ENCODE measurements around the gene MYLK.

MYLK gene

DNA sequence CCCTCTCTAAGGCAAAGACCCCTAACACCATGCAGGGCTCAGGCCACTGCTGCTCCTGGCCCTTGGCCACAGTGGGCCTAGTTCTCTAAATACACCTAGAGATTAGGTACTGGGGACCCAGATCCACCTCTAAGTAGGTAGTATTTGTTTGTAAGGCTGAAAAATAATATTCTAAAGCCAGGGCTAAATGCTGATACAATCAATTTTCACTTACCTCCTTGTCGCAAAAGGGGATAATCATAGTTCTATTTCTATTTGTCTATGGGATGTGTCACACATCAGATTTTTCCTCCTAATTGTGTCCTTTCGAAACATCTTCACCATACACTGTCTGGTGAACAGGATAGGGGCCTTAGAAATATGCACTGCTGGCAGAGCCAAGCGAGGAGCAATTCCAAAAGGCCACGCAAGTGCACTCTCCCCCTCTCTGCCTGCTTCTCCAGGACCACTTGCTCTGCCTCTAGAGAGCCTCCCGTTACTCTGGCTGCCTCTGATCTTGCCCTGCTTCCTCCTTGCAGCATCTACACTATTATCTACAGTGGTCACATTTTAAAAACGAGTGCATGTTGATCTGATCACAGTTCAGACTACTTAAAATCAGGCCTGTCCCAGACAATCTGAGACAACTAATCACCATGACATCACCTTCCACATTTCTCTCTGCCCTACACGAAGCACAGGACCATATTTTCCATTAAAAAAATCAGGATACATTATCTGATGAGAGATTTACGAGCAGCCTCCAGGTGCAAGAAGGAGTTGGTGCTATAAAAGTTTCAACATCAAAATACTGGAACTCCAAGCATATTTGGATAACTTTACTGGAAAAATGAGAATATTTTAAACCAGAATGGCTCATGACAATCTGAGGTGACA, 115.4 kb downstream of the MYLK start:
- no peak for DNase-seq

DNA sequence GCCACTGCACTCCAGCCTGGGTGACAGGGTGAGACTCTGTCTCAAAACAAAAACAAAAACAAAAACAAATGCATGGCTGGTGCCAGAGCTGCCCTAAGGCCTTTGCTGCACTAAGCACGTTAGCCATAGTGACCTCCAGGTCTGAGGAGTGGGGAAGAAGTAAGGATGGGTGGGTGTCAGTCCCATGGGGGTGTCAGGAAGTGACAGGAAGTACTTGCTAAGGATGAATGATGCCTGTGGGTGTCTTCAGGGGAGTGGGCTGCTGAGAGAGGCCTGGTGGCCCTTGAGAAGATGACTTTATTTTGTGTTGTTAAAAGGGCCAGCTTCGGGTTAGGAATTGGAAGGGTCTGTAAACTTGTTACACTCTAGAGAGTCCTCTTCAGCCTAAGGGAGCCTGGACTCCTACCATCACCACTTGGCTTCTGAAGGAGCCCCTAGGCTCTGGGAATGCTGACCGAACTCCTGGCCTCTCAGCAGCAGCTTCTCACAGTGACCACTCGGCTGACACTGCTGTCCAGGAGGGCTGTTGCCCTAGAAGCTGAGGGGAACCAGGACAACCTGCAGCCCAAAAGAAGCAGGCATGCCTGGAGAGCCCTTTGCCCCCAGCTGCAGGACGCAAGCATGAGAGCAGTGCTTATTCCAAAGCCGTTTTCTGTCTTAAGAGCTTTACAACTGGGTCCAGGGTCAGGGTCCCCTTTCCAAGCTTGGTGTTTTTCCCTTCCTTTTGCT, 116.4 kb downstream of the MYLK start:
- DNase-seq = no peak

DNA sequence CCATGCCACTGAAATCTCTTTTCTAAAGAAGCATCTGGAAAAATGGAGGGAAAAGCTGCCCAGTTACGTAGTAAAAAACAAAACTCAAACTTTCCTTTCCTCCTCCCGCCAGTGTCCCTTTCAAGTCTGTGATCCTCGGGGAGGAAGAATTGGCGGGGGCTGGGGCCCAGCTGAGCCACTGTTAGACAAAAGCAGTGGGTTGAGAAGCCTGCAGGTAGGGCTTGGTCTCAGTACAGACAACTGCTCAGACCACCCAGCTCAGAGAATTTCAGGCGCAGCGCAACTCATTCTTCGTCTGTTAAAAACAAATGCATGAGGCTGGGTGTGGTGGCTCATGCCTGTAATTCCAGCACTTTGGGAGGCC, 117.1 kb downstream of the MYLK start:
- no peak for DNase-seq

DNA sequence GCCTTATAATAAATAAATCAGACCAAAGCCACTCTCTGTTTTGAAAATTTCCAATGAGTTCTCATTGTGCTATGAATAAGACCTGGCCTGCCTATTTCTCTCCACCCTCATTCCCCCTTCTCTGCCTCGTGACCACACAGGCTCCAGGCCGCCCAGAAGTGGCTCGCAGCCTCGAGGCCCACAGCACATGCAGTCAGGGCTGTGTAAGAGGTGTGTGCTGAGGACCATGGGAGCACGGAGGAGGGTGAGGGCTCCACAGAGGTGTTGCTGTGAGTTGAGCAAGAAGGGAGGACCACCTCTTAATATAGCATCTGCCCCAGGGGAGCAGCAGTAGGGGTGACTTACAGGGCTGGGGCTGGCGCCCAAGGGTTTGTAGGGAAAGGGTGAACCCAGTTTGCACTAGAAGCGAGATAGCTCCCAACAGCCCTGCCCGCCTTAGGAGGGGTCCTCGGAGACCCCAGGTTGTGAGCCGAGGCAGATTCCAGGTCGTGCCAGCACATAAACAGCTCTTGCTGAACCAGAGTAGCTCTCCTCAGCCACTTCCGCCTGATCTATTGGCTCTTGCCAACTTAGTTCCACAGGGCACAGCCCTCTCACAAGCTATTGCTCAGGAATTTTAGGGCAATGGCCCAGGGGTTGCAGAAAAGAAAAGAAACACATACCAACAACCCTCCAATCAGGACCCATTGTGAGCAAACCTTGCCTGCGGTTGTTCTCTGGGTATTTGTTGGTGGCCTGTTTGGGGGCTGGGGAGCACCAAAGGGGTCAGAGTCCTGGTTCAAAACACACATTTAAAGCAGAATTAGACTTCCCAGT, 117.7 kb downstream of the MYLK start:
- DNase-seq = no peak

DNA sequence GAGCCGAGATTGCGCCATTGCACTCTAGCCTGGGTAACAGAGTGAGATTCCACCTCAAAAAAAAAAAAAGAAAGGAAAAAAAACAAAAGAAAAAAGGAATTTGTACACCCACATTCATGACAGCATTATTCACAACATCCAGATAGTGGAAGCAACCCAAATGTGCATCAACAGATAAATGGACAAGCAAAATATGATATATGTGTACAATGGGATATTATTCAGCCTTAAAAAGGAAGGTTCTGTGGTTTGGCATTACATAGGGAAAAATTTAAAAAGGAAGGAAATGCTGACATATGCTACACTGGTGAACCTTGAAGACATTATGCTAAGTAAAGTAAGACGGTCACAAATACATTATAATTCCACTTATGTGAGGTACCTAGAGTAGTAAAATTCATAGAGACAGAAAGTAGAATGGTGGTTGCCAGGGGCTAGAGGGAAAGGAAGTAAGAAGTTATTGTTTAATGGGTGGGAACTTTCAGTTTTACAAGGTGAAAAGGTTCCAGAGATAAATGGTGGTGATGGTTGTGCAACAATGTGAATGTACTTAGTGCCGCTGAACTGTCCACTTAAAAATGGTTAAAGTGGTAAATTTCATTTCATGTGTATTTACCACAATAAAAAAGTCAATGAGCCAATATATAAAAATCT, 118.5 kb downstream of the MYLK start:
- DNase-seq = no peak

DNA sequence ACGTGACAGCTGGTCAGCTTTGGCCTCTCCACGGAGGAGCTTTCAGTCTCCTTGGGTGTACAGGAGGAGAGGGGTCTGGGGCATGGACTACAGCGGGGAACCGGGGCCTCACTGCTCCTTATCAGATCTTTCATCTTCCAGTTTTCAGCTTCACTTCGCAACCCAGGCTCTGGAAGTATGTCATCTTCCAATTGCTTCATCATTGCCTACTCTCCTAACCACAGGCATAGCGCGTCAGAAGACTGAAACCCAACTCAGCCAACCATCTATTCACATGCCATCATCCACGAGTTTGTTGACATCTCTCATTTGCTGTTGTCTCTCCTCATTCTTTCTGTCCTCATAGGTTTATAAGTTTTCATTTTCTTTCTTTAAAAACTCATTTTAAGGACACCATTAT, 119.5 kb downstream of the MYLK start:
- DNase-seq = no peak

DNA sequence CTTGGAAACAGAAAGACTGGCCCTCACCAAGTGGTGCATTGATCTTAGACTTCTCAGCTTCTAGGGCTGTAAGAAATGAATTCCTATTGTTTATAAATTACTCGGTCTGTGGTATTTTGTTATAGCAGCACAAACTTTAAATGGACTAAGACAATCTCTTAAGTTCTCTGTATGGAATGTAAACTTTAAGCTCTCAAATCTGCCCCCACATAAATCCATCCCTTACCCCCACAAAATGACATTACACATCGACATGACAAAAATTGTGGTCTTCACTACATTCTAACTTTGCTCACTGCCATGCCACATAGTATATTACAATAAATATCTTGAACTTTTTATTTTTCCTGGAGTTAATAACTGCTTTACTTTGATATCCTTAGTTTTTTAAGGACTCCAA, 121.3 kb downstream of the MYLK start:
- DNase-seq = no peak

DNA sequence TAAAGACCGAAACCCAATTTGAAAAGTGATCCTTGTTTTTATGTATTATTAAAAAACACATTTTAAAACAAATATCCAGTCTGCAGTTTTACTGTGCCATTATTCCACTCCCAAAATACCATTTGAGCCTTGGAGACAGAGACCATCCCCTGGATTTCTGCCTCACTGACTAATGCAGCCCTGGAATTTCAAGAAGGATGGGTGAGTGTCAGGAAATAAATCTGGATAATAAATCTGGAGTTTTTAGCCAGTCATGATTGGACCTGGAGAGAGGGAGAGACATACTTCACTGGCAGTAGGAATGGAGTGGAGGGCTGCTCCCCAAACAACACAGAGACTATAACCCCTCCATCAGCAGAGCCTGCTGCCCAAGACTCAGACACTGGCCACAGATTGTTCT, 123.3 kb downstream of the MYLK start:
- DNase-seq = no peak

DNA sequence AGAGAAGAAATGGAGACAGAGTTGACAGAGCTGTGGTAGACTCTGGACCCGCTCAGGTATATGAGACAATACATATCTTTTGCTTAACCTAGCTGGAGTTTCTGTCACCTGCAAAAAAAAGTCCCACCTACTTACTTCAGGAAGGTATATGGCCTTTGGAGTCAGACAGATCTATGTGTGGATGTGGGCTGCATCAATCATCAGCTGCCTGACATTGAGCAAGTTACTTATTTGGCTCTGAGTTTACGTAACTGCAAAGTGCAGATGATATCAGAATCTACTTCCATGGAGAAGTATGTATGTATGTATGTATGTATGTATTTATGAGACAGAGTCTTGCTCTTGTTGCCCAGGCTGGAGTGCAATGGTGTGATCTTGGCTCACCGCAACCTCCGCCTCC, 124.3 kb downstream of the MYLK start:
- no peak for DNase-seq

DNA sequence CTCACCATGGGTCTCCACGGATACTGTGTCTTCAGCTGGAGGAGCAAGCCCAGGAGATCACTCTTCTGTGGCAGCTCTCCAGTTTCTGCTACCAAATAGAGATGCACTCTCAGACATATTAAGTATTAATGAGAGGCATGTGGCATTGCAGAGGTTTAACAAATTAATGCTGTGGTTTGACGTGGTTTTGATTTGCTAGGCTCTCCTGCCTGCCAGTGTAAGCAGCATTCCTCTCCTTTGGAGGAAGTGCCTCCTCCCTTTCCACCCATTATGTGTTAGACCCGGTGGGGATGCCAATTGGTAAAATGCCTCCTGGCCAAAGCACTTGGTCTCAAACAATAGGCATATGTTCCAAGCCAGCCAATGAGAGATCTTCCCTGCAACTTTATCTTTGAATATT, 124.8 kb downstream of the MYLK start:
- no peak for DNase-seq

DNA sequence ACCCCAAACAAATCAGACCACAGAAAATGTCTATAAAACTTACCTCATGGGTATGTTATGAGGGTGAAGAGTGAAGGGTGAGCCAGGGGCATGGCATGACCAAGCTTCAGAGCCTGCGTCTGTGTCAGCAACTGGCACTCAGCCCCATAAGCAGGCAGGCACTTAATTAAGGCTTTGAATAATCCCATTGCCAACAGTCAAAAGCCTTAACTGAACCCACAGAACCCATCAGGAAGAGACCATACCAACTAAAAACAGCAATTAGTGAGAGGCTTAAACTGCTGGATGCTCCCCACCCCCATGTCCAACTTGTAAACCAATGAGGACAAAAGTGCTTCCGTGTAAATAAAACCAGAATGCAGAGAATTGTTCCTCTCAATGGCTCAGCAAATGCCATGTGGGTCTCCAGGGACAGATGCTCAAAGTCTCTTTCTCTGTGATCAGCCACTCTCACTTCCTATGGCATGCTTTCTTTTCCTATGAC, 126.0 kb downstream of the MYLK start:
- peak; percentile 75 for DNase-seq

DNA sequence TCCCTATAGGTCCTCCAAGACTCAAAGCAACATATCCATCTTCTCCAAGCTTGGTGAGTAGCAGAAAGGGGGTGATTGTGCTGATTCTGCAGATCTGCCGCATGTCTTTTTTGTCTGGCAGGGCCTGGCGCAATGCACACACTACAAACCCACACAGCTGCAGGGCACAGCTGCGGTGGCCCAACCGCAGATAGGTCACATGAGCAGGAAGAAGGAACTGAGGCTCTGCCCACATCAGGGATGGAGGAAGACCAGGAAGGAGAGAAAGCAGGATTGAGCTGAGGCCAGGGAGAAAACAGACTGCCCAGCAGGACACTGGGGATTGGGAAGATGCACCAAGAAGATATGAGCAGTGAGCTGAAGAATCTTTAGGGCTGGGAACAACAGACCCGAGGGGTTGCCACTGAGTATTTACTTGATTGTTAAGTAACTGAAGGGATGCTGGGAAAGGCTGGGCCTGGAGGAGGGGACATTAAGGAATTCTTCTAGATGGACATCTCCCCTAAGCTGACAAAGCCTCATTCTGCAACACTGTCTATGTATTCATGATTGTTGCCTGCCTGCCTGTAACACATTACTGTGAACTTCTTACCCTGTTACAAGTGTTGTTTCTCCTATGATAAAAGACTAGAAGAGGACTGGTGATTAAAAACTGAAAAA, 126.7 kb downstream of the MYLK start:
- peak; percentile 70 for DNase-seq

DNA sequence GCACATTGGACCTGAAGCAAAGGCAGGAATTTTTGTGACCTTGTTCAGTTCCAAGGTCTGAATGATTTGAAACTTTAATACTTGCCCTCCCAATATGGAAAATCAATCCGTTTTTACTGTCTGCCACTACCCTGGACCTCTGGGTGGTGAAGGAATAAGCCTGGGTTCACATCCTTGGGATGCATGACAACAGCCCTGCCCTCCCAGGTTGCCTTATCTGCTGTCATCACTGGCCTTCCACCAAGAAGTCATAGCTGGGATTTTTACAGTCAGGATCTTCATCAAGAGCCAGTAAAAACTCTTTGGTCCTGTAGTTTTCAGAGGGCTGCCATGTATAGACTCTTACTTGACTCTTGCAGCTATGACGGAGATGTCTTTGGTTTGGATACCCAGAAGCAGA, 128.6 kb downstream of the MYLK start:
- no peak for DNase-seq

DNA sequence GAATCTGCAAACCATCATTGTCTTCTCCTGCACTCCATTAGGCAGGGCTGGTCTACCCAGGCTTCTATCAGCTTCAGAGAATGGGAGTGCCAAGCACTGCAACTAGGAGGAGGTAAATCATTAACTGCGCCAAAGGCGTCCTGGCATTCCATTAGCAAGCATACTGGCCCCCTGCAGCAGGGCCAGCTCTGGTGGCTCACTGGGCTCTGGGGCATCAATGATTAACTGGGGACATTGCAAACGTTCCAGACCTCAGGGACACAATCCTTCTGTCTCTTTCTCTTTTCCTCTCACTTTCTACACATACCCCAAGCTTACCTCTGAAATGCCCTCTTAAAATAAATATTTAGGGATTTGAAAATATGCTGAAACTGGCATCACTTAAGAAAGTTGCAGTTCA, 129.0 kb downstream of the MYLK start:
- DNase-seq = no peak

DNA sequence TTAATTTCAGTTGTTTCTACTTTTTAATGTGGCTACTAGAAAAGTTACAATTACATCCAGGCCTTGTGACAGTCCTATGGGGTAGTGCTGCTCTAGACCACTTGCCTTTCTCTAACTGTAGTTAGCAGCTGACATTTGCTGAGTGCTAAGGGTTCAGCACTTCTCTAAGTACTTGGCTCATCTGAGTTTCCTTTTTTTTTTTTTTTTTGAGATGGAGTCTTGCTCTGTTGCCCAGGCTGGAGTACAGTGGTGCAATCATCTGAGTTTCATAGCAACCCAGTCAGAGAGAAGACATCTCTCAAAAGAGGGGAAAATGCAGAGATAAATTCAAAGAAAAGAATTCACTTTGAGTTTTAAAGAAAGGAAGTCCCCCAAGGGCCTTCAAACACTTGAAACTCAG, 130.8 kb downstream of the MYLK start:
- DNase-seq = no peak

DNA sequence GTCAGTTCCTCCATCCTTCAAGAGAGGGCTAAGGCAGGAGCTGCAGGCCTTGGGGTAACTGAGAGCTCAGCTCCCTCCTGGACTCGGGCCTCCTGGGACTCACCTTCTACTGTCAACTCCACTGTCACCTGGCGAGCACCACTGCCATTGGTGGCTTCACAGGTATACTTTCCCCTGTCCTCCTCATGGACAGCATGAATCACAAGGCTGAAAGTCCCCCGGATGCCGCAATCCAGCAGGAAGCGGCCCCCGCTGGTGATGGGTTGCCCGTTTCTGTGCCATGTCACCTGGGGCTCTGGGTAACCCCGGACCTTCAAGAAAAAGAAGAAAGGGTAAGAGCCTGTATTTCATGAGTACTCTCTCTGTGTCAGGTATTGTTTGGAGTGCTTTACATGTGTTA, 131.9 kb downstream of the MYLK start:
- DNase-seq = no peak

DNA sequence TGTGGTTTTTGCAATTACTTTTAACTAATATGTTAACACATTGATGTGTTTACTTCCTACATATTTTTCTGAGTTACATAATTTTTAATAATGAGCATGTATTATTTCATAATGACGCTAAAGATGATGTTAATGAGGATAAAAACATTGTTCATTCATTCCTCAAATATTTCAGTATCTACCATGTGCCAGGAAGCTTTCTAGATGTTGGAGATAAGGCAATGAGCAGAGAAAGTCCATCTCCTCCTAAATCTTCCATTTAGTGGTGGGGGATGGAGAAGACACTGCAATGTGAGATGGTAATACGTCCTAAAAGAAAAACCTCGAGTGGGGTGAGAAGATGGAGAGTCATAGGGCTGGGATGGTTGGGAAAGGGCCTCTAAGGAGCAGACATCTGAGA, 132.7 kb downstream of the MYLK start:
- no peak for DNase-seq

DNA sequence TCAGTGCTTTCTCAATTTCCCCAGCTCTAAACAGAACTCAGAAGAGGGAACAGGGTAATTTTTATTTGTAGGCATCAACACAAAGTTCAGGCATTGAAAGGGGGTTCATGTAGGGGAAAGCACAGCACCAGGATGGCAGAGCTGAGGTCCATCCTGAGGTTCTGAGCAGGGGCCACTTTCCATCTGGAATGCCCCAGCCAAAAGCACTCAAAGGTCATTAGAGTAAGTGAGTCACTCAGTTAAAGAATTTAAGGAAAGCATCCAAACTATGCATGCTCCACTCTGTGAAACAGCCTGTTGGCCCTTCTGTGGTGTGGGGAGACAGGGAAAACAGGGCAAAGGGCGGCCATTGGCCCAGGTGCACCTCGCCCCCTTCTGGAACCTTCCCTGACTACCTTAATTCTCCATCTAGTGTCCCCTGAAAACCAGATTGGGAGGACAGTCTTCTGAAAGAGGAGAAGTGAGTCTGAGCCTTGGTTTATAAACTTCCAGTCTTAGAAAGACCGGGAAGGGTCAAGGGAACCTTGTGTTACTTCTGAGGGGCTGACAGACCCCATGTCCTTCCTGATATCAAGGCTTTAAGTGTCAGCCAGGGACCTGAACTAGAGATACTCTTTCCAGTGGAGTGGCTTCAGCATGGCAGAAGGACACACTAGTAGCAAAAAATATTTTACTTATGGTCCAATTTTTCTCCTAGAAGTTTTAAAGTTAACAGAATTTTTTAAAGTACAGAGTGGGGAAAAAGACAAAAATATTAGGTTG, 133.3 kb downstream of the MYLK start:
- DNase-seq = no peak

DNA sequence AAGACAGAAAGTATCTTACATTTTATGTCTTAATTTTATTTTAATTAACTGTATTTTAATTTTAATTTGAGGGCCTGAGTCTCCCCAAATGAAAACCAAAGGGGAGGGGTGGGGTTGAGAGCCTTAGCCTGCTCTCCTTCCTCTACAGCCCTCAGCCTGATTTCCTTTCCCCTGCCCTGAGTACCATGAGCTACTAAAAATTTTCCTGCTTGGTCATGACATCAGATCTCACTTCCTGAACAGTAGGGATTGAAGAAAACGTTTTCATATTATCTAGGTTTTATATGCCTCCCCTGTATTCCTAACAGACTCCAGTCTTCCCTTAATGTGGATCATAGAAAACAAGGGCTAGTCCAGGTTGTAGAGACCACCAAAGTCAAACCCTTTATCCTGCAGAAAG, 133.9 kb downstream of the MYLK start:
- DNase-seq = no peak

DNA sequence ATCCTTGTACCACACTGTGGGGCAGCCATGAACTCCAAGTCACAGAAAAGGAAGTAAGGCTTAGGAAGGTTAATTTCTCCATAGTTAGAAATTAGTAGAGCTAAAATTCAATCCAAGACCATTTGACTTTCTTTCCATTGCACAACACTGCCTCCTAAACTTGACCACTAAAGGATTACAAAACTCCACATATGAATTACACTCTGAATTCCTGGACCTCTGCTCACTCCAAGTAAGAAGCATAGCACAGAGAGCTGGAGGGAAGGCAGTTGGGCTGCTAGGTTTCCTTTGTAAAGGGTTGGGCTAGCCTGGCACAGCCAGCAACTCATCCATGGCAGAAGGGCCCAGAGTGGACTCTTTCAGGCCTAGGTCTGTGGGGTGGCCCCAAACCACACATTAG, 134.4 kb downstream of the MYLK start:
- no peak for DNase-seq

DNA sequence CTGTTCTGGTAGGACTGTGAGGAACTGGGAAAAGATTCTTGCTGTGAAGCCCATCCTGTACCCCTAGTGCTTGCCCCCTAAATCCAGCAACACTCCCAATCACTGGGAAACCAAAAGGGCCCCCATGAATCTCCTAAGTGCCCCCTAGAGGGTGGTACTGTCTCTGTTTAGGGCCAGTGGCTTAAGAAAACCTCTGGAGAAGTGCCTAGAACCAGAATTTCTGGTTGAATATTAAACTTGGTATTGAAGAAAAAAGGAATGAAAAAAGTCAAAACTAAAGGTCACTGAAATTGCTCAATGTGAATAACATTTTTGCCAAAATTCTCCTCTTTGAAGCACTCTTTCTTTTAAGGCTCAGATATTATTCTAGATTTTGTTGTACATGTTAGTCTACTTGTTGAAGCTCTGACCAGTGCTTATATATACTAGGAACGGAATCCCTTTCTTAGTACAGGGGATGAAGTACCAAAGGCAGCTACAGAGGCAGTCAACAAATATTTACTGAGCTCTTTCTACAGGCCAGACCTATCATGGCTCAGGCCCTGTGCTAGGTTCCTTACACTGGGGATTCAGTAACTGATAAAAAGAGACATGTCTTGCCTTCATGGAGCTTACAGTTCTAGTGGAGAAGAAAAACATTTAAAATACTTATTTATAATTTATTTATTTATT, 138.8 kb downstream of the MYLK start:
- no peak for DNase-seq

Measured in NCI-H2029 (cell line).